PC-9 (cell line): ENCODE results near the gene KLRF1.

Experiments
- CTCF ChIP-seq: fragments of 200-600 bp; sonication (generic); conservative IDR thresholded peaks from 2 replicates; pipeline ENCODE4 v1.6.1; 2017; ENCODE audit warnings: mixed run types, antibody characterized with exemption, mild to moderate bottlenecking, moderate library complexity
- EZH2 ChIP-seq: fragments of 200-600 bp; sonication (generic); IDR thresholded peaks from 2 replicates; pipeline ENCODE4 v1.8.0; 2017; ENCODE audit warnings: antibody characterized with exemption, low read depth

- TF ChIP-seq CTCF (no peak), EZH2 (no peak)
Observed at GRCh38 chr12:9829483-9829882, 2.2 kb downstream of the KLRF1 start.
